Peyer's patch (tissue), 4 donors: ENCODE measurements around the gene LGMN. TPM values are rescaled to one million over a fixed set of nuclear protein-coding genes. Genes with fewer than 3 reads are reported as not detected.
A peak's percentile ranks its signal among the peaks of the same experiment; 100 is the strongest.

ENCODE experiments used
- DNase-seq, 3 donors: peaks; one replicate each; pipeline ENCODE4 v3.0.0-alpha.2; 2017 to 2019
- H3K27ac ChIP-seq, 4 donors: fragments of 200-600 bp; sonication (generic); one replicate each; pipeline ENCODE4 v1.5.1; 2016 to 2019
- H3K27me3 ChIP-seq, 2 donors: fragments of 200-600 bp; sonication (generic); one replicate each; pipeline ENCODE4 v1.5.1; 2019
- H3K36me3 ChIP-seq, 3 donors: fragments of 200-600 bp; sonication (generic); one replicate each; pipeline ENCODE4 v1.5.1; 2016 to 2019
- H3K4me1 ChIP-seq, 4 donors: fragments of 200-600 bp; sonication (generic); one replicate each; pipeline ENCODE4 v1.5.1; 2016 to 2019
- H3K4me3 ChIP-seq, 4 donors: fragments of 200-600 bp; sonication (generic); 1 replicate in 3 of 4; 2 replicates in 1 of 4; pipeline ENCODE4 v1.5.1; 2016 to 2019; ENCODE audit warnings: mild to moderate bottlenecking in 1 of 4
- H3K9me3 ChIP-seq, 4 donors: fragments of 200-600 bp; sonication (generic); one replicate each; pipeline ENCODE4 v1.5.1; 2016 to 2019; ENCODE audit warnings: mild to moderate bottlenecking in 1 of 4
- POLR2A ChIP-seq, 2 donors: fragments of 450-650 bp; IDR thresholded peaks; one replicate each; pipeline ENCODE4 v1.5.1; 2017; ENCODE audit warnings: antibody characterized with exemption in 2 of 2, mild to moderate bottlenecking in 2 of 2, moderate library complexity in 2 of 2
- total RNA-seq, 4 donors: library from RNA; depleted of rRNA; stranded (reverse); fragments of >200 nt; gene quantifications; one replicate each; pipeline ENCODE4 v1.1.0, GENCODE V29; 2016
- TF ChIP-seq, protein P1 (sequence below), 6 experiments: fragments of 450-650 bp in 4 of 6; fragments of 200-600 bp in 2 of 6; sonication (generic) in 1 of 6; IDR thresholded peaks; one replicate each; pipeline ENCODE4 v1.5.1; 2017 to 2019; ENCODE audit warnings: antibody characterized with exemption in 6 of 6, mild to moderate bottlenecking in 3 of 6, moderate library complexity in 1 of 6

The LGMN gene
- total RNA-seq, 4 donors from 2014 or later, result 16.5 to 108 (median 82.5) TPM

DNA sequence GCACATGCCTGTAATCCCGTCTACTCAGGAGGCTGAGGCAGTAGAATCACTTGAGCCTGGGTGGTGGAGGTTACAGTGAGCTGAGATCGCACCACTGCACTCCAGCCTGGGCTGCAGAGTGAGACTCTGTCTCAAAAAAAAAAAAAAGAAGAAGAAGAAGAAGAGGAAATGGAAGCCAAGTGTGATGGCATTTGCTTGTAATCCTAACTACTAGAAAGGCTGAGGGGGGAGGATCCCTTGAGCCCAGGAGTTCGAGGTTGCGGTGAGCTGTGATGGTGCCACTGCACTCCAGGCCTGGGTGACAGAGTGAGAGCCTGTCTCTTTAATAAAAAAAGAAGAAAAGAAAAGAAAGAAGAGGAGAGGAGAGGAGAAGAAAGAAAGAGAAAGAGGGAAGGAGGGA is 52.1 kb downstream of the LGMN start:
- no peak overlapping the region for H3K27ac ChIP-seq
- no peaks in the 10 kb centered on the region for H3K36me3 ChIP-seq
- H3K27me3 ChIP-seq, result no peaks in the 10 kb centered on the region
- no peaks in the 10 kb centered on the region for H3K9me3 ChIP-seq
- H3K4me3 ChIP-seq, result no peak overlapping the region
- H3K4me1 ChIP-seq, result peaks cover 0 to 20% (median 2%) of the 10 kb centered on the region in 4 donors
- DNase-seq, result no peak
- TF ChIP-seq, protein P1, sequence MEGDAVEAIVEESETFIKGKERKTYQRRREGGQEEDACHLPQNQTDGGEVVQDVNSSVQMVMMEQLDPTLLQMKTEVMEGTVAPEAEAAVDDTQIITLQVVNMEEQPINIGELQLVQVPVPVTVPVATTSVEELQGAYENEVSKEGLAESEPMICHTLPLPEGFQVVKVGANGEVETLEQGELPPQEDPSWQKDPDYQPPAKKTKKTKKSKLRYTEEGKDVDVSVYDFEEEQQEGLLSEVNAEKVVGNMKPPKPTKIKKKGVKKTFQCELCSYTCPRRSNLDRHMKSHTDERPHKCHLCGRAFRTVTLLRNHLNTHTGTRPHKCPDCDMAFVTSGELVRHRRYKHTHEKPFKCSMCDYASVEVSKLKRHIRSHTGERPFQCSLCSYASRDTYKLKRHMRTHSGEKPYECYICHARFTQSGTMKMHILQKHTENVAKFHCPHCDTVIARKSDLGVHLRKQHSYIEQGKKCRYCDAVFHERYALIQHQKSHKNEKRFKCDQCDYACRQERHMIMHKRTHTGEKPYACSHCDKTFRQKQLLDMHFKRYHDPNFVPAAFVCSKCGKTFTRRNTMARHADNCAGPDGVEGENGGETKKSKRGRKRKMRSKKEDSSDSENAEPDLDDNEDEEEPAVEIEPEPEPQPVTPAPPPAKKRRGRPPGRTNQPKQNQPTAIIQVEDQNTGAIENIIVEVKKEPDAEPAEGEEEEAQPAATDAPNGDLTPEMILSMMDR (IDR thresholded peaks at IDR 0.05), result no peak
- no peak for TF ChIP-seq POLR2A (IDR thresholded peaks at IDR 0.05)

DNA sequence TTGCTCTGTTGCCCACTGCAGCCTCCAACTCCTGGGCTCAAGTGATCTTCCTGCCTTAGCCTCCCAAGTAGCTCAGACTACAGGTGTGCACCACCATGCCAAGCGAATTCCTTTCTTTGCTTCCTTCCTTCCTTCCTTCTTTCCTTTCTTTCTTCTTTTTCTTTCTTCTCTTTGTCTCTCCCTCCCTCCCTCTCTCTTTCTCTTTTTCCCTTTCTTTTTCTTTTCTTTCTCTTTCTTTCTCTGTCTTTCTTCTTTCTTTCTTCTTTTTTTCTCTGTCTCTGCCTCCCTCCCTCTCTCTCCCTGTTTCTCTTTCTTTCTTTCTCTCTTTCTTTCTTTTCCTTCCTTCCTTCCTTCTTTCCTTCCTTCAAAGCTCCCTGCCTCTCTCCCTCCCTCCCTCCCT is 52.9 kb downstream of the LGMN start:
- DNase-seq, result no peak
- H3K9me3 ChIP-seq, result no peaks in the 10 kb centered on the region
- no peak for TF ChIP-seq POLR2A (IDR thresholded peaks at IDR 0.05)

DNA sequence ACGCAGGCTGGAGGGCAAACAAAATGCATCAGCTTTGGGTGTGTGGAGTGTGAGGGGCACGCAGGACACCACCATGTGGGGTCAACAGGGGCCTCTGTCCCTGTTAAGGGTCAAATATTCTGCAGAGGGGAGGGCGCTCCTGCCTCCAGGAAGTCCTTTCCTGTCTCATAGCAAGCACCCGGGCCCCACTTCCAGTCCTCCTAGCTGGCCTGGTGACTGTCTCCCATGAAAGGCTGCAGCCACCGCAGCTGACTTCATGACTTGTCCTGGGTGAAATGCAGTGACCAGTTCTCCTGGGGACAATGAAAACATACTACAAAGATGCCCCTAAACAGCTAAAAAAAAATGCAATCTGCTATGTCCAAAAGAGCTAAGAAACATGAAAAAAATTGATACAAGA is 53.6 kb downstream of the LGMN start:
- no peak for TF ChIP-seq POLR2A (IDR thresholded peaks at IDR 0.05)
- TF ChIP-seq, protein P1 (IDR thresholded peaks at IDR 0.05), result no peak
- no peaks in the 10 kb centered on the region for H3K9me3 ChIP-seq
- peaks cover 0 to 20% (median 2%) of the 10 kb centered on the region in 4 donors for H3K4me1 ChIP-seq
- no peak overlapping the region for H3K4me3 ChIP-seq
- H3K27me3 ChIP-seq, result no peaks in the 10 kb centered on the region
- no peaks in the 10 kb centered on the region for H3K36me3 ChIP-seq
- H3K27ac ChIP-seq, result no peak overlapping the region
- DNase-seq, result no peak

More for the DNA sequence above, 52.9 kb downstream of the LGMN start:
- Histone ChIP-seq H3K27me3 (no peaks in the 10 kb centered on the region), H3K27ac (no peak overlapping the region), H3K4me3 (no peak overlapping the region), H3K4me1 (peaks cover 0 to 20% (median 2%) of the 10 kb centered on the region in 4 donors), H3K36me3 (no peaks in the 10 kb centered on the region)

DNA sequence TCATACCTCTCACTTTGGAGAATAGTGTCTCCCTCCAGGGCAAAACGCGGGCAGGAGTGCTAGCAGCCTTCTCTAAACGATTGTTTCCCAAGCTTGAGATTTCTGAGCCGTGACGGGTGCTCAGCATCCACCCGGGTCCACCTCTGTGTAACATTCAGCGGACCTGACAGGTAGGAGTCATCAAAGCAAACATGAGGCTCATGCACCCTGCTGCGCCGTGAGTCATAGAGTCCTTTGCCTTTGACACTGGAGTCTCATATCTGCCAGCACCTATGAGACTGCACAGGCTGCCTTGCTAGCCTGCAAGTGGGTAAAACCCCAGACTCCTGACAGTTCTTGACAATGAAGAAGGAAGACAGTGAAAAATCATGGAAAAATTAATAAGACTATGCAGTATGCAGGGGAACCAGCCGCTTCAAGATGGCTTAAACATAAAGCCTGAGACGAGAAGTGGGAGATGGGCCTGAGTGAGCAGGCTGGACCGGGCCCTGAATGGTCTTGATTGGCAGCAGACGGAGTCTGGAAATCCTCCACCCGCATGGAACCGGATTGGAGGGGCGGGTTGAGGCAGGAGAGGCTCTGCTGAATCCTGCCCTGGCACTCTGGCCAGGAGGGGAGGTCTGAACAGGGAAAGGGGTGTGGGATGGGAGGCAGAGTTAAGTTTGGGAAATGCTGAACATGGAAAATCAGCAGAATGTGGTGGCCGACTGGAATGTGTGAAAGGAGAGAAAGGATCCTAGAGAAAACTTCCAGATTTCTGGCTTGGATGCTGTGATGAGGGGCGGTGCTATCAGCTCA is 54.2 kb downstream of the LGMN start:
- no peak overlapping the region for H3K27ac ChIP-seq
- no peak for DNase-seq
- H3K4me3 ChIP-seq, result no peak overlapping the region

GRCh38 chr14:92692822-92693226 is 55.6 kb downstream of the LGMN start:
- peak in 1 of 3 donors; percentile 76 for DNase-seq
- Histone ChIP-seq H3K27ac (peak overlapping the region in 1 of 4 donors; percentile 3), H3K27me3 (no peaks in the 10 kb centered on the region), H3K36me3 (peaks cover 0 to 7% (median 0%) of the 10 kb centered on the region in 3 donors), H3K4me3 (no peak overlapping the region), H3K4me1 (peaks cover 0 to 24% (median 2%) of the 10 kb centered on the region in 4 donors), H3K9me3 (no peaks in the 10 kb centered on the region)
- no peak for TF ChIP-seq POLR2A (IDR thresholded peaks at IDR 0.05)
- TF ChIP-seq, protein P1 (IDR thresholded peaks at IDR 0.05), result no peak

More for the DNA sequence above, 54.2 kb downstream of the LGMN start:
- Histone ChIP-seq H3K27me3 (no peaks in the 10 kb centered on the region), H3K36me3 (no peaks in the 10 kb centered on the region), H3K4me1 (peaks cover 0 to 20% (median 2%) of the 10 kb centered on the region in 4 donors), H3K9me3 (no peaks in the 10 kb centered on the region)
- TF ChIP-seq POLR2A (IDR thresholded peaks at IDR 0.05), result no peak
- TF ChIP-seq, protein P1 (IDR thresholded peaks at IDR 0.05), result no peak
